Keratinocyte (primary cell): Measurements from ENCODE around the gene DENND1A.

Experiments used
- EZH2 ChIP-seq: IDR thresholded peaks from one replicate; pipeline ENCODE4 v1.6.1; 2012; ENCODE audit warnings: inconsistent platforms, mild to moderate bottlenecking, low read length, moderate library complexity
- TF ChIP-seq, protein P1 (sequence below), 3 experiments: IDR thresholded peaks in 1 of 3; conservative IDR thresholded peaks in 1 of 3; optimal IDR thresholded peaks in 1 of 3; 2 replicates in 2 of 3; 3 replicates in 1 of 3; pipeline versions ENCODE3 to v1.5.1; 2011; ENCODE audit warnings: low read length in 3 of 3, mild to moderate bottlenecking in 3 of 3, moderate library complexity in 2 of 3, control low read depth in 1 of 3, inconsistent platforms in 1 of 3; ENCODE audit not compliant: insufficient read depth in 2 of 3; ENCODE audit errors: extremely low read depth in 1 of 3

DNA sequence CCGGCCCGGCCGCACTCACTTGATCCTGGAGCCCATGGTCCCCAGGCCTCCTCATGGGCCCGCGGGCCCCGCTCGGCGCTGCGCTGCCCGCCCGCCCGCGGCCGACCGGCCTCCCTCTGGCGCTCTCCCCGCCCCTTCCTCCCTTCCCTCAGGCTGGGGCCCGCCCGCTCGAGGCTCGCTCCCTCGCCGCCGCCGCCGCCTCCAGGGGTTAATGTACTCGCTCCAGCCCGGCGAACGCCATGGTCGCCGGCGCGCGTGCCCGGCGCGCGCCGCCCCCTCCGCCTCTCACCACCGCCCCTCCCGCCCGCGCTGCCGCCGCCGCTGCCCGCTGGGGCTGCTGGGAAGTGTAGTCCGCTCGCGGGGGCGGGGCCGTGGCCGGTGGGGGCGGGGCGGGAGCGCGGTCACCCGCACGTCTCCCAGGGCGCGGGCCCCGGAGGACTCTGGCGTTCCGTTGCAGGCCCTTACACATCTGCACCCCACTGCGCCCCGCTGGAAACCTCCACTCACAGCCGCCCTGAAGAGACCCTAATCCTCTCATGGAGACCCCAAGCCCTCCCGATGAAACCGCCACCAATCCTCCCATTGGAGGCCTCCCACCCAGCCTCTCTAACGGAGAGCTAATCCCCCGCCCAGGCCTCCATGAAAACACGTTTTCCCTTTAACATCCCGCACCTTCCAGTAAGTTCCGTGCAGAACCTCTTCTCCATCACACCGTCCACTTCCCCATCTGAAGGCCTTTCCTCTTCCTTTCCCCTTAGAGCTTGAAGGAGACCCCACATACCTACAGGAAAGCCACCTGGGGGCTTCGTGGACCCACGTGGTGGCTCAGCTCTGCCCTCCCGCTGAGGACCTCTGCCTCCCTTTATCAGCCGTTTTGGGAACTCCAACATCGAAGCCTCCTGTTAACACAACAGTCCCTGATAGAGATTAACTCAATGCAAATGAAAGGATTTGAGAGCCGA is at the start of gene DENND1A:
- TF ChIP-seq, protein P1, sequence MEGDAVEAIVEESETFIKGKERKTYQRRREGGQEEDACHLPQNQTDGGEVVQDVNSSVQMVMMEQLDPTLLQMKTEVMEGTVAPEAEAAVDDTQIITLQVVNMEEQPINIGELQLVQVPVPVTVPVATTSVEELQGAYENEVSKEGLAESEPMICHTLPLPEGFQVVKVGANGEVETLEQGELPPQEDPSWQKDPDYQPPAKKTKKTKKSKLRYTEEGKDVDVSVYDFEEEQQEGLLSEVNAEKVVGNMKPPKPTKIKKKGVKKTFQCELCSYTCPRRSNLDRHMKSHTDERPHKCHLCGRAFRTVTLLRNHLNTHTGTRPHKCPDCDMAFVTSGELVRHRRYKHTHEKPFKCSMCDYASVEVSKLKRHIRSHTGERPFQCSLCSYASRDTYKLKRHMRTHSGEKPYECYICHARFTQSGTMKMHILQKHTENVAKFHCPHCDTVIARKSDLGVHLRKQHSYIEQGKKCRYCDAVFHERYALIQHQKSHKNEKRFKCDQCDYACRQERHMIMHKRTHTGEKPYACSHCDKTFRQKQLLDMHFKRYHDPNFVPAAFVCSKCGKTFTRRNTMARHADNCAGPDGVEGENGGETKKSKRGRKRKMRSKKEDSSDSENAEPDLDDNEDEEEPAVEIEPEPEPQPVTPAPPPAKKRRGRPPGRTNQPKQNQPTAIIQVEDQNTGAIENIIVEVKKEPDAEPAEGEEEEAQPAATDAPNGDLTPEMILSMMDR (optimal IDR thresholded peaks at IDR 0.05 in 1 of 3, IDR thresholded peaks at IDR 0.05 in 1 of 3, conservative IDR thresholded peaks at IDR 0.05 in 1 of 3; ENCODE audit: extremely low read depth in 1 of 3, insufficient read depth in 2 of 3, low read length in 3 of 3): no peak
- TF ChIP-seq EZH2: no peak
